ENCODE results near the gene KLK4. TPM values are rescaled to one million over a fixed set of nuclear protein-coding genes. Genes with fewer than 3 reads are reported as not detected.

The KLK4 gene
- total RNA-seq, 2 experiments from 2014 or later = not detected

GRCh38 chr19:50947123-50947522 is 35.9 kb upstream of the KLK4 start:
- POLR2A ChIA-PET = no interaction called here
- Histone ChIP-seq H2AFZ (ENCODE audit: low read length) (no peak overlapping the region), H3K4me2 (ENCODE audit: low read length) (no peak overlapping the region), H3K36me3 (ENCODE audit: insufficient read depth, low read length) (no peaks in the 10 kb centered on the region), H3K27ac (ENCODE audit: low read depth, low read length, poor library complexity, severe bottlenecking) (no peak overlapping the region), H3K9me3 (ENCODE audit: low read length) (no peaks in the 10 kb centered on the region), H3K79me2 (ENCODE audit: insufficient read depth, low read depth, low read length) (no peaks in the 10 kb centered on the region), H4K20me1 (ENCODE audit: insufficient read depth, low read length) (no peaks in the 10 kb centered on the region), H3K4me1 (ENCODE audit: insufficient read depth, low read length, poor library complexity, severe bottlenecking) (no peaks in the 10 kb centered on the region), H3K4me3 (ENCODE audit: low read depth, low read length, poor library complexity, severe bottlenecking) (no peak overlapping the region), H3K9me2 (ENCODE audit: insufficient read depth, low read length) (no peaks in the 10 kb centered on the region)
- no peak for DNase-seq (ENCODE audit: low spot score)
- no TSS peak for BruUV-seq (replicated peaks)
- TF ChIP-seq CTCF (conservative IDR thresholded peaks at IDR 0.05; ENCODE audit: low read length) (no peak), EZH2phosphoT487 (IDR thresholded peaks at IDR 0.05; ENCODE audit: borderline replicate concordance, low read depth, low read length) (no peak)
- intact Hi-C loops (cut with micrococcal nuclease; ENCODE audit: unreplicated experiment) = no loop called here
- CTCF ChIA-PET (ENCODE audit: unreplicated experiment) = no interaction called here

- intact Hi-C loops (cut with micrococcal nuclease; ENCODE audit: unreplicated experiment) = no loop called here
- no peaks in the 10 kb centered on the region for H3K36me3 ChIP-seq (ENCODE audit: insufficient read depth, low read length)
- TF ChIP-seq CTCF (conservative IDR thresholded peaks at IDR 0.05; ENCODE audit: low read length) (no peak), EZH2phosphoT487 (IDR thresholded peaks at IDR 0.05; ENCODE audit: borderline replicate concordance, low read depth, low read length) (no peak)
- CTCF ChIA-PET (ENCODE audit: unreplicated experiment) = no interaction called here
- no peaks in the 10 kb centered on the region for H3K9me2 ChIP-seq (ENCODE audit: insufficient read depth, low read length)
- no TSS peak for BruUV-seq (replicated peaks)
- H3K4me1 ChIP-seq (ENCODE audit: insufficient read depth, low read length, poor library complexity, severe bottlenecking) = no peaks in the 10 kb centered on the region
- no peaks in the 10 kb centered on the region for H4K20me1 ChIP-seq (ENCODE audit: insufficient read depth, low read length)
- POLR2A ChIA-PET = no interaction called here
- H2AFZ ChIP-seq (ENCODE audit: low read length) = no peak overlapping the region
- H3K79me2 ChIP-seq (ENCODE audit: insufficient read depth, low read depth, low read length) = no peaks in the 10 kb centered on the region
- no peaks in the 10 kb centered on the region for H3K9me3 ChIP-seq (ENCODE audit: low read length)
- H3K27ac ChIP-seq (ENCODE audit: low read depth, low read length, poor library complexity, severe bottlenecking) = no peak overlapping the region
- no peak overlapping the region for H3K4me2 ChIP-seq (ENCODE audit: low read length)
- no peak for DNase-seq (ENCODE audit: low spot score)
- no peak overlapping the region for H3K4me3 ChIP-seq (ENCODE audit: low read depth, low read length, poor library complexity, severe bottlenecking)
These were observed 33.6 kb upstream of the KLK4 start for GRCh38 chr19:50944795-50945194.

GRCh38 chr19:50943074-50943828 is 32.1 kb upstream of the KLK4 start:
- Histone ChIP-seq H3K4me2 (ENCODE audit: low read length) (no peak overlapping the region), H3K36me3 (ENCODE audit: insufficient read depth, low read length) (no peaks in the 10 kb centered on the region), H3K4me3 (ENCODE audit: low read depth, low read length, poor library complexity, severe bottlenecking) (no peak overlapping the region), H3K79me2 (ENCODE audit: insufficient read depth, low read depth, low read length) (no peaks in the 10 kb centered on the region), H4K20me1 (ENCODE audit: insufficient read depth, low read length) (no peaks in the 10 kb centered on the region), H2AFZ (ENCODE audit: low read length) (no peak overlapping the region), H3K9me2 (ENCODE audit: insufficient read depth, low read length) (no peaks in the 10 kb centered on the region), H3K27ac (ENCODE audit: low read depth, low read length, poor library complexity, severe bottlenecking) (no peak overlapping the region), H3K9me3 (ENCODE audit: low read length) (no peaks in the 10 kb centered on the region), H3K4me1 (ENCODE audit: insufficient read depth, low read length, poor library complexity, severe bottlenecking) (no peaks in the 10 kb centered on the region)
- ChIA-PET CTCF (ENCODE audit: unreplicated experiment) (no interaction called here), POLR2A (no interaction called here)
- DNase-seq (ENCODE audit: low spot score) = no peak
- intact Hi-C loops (cut with micrococcal nuclease; ENCODE audit: unreplicated experiment) = no loop called here
- TF ChIP-seq EZH2phosphoT487 (IDR thresholded peaks at IDR 0.05; ENCODE audit: borderline replicate concordance, low read depth, low read length) (no peak), CTCF (conservative IDR thresholded peaks at IDR 0.05; ENCODE audit: low read length) (no peak)
- BruUV-seq (replicated peaks) = no TSS peak
